GM12875 (cell line): Measurements from ENCODE around the gene LGI4.
A peak's percentile ranks its signal among the peaks of the same experiment; 100 is the strongest.

ENCODE experiments used
- H3K4me3 ChIP-seq: one replicate; pipeline ENCODE4 v1.5.1; 2011; ENCODE audit warnings: low read depth, low read length, control low read depth
- CTCF ChIP-seq: IDR thresholded peaks from 2 replicates; pipeline ENCODE4 v1.5.1; 2011; ENCODE audit warnings: low read depth, mild to moderate bottlenecking, control low read depth, inconsistent platforms, low read length, moderate library complexity, borderline replicate concordance; ENCODE audit not compliant: insufficient read depth

LGI4 gene

DNA sequence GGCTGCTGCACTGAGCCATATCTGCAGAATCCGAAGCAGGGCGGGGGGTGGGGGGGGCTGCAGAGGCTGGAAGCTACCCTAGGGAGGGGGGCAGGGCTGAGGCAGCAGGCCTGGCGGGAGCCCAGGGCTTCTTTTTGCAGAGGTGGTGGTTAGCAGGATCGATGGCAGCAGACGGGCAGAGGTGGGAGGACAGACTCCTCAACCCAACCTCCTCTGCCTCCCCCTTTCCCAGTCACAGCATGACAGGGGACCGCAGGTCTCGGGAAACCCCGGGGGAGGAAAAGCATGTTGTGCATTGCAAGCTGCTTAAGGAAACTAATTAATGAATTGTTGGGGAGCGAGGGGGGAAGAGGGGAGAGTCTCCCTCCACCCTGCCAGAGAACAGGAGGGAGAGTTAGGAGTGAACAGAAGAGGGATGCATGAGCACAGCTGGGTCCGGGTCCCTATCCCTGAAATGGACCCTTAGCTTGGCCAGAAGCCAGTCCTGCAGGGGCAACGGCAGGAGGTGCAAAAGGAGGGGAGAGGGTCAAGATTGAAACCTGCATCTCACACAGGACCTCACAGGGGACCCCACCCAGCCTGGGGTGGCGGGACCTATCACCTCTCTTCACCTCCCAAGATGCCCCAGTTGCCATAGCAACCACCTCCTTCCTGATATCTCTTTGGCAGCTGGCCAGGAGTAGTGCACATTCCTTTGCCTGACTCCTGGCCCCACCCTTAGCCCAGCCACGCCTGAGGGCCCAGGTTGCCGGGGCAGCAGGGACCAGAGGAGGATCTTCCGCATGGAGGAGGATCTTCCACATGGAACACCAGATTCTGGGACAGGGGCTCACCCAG lies 10.0 kb upstream of the LGI4 start:
- TF ChIP-seq CTCF = no peak
- no peak overlapping the region for H3K4me3 ChIP-seq

DNA sequence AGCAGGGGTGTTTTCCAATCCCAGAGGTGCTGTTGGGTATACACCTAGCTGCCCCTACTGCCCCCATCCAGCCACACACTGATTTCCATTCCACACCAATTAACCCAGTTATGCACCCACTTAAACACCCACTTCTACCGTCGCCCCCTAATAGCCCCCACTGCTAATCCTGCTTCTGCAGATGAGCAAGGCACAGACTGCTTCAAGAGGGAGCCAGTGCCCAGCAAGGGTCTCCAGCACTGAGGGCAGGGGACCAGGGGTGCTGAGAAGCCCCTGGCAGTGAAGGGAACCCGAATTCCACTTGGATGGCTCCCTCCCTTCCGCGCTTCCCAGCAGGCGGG lies 9.4 kb upstream of the LGI4 start:
- no peak for TF ChIP-seq CTCF
- no peak overlapping the region for H3K4me3 ChIP-seq

DNA sequence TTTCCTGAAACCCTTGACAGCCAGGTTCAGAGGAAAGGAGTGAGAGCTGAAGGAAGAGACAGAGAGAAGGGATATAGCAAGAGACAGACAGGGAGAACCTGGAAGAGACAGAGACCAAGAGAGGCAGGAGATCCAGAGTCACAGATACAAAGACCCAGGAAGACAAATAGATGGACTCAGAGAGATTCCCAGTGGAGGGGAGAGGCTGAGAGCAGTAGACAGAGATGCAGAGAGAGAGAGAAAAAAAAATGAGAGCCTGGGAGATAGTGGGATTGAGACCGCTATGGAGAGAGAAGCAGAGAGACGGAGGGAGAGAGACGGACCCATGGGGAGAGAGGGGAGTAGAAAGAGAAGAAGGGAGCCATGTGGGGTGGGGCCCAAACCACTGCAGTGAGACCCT lies 9.0 kb upstream of the LGI4 start:
- TF ChIP-seq CTCF = no peak
- H3K4me3 ChIP-seq = no peak overlapping the region

- no peak for TF ChIP-seq CTCF
Observed at GRCh38 chr19:35143231-35143715, 8.4 kb upstream of the LGI4 start, which contains the start of gene FXYD7. Gene FXYD7 (plus strand): TSS chr19:35143255. CDS start chr19:35143334, 79 bp downstream.

GRCh38 chr19:35142606-35143230 lies 7.9 kb upstream of the LGI4 start:
- peak overlapping the region; percentile 29 for H3K4me3 ChIP-seq
- peak; percentile 66 for TF ChIP-seq CTCF

More at GRCh38 chr19:35143231-35143715, 8.4 kb upstream of the LGI4 start, which contains the start of gene FXYD7:
- H3K4me3 ChIP-seq = peak within 1 kb of the TSS; percentile 29

DNA sequence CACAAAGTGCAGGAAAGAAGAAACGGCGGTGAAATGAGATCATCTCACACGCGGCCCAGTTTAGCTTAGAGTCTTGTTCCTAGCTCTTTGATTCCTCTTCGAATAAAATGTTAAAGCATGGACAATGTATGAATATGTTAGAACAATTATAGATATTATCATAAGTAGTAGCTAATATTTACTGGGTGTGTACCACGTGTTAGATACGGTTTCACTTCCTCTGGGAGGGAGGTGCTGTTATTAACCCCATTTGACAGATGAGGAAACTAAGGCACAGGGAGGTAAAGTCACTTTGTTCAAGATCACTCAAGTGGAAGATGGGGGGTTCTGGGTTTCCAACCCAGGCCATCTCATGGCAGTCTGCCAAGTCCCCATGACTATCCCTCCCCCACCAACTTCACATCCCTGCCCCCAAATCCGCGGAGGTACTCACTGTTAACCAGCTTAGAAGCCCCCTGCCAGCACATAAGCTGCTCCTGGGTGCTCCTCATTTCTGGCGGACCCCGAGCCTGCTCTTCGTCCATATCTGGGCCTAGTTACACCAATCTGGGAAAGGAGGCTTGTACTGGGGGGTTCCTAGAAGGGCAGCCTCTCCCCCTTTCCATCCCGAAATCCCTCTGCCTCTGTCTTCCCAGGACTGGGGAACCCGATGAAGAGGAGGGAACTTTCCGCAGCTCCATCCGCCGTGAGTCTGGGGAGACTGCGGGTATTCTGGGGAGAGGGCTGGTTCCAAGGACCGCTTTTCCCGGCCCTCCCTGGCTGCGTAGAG lies 7.2 kb upstream of the LGI4 start:
- TF ChIP-seq CTCF = no peak
- H3K4me3 ChIP-seq = peak overlapping the region; percentile 29
